GM18498 (cell line): ENCODE data around the gene EIF4E2.

Source experiments
- ATAC-seq: cut with Tn5 transposase; IDR thresholded peaks from one replicate; pipeline ENCODE4 v1.9.1; 2021; ENCODE audit warnings: mild to moderate bottlenecking, moderate library complexity; ENCODE audit not compliant: unreplicated experiment

Gene EIF4E2, protein sequence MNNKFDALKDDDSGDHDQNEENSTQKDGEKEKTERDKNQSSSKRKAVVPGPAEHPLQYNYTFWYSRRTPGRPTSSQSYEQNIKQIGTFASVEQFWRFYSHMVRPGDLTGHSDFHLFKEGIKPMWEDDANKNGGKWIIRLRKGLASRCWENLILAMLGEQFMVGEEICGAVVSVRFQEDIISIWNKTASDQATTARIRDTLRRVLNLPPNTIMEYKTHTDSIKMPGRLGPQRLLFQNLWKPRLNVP

DNA sequence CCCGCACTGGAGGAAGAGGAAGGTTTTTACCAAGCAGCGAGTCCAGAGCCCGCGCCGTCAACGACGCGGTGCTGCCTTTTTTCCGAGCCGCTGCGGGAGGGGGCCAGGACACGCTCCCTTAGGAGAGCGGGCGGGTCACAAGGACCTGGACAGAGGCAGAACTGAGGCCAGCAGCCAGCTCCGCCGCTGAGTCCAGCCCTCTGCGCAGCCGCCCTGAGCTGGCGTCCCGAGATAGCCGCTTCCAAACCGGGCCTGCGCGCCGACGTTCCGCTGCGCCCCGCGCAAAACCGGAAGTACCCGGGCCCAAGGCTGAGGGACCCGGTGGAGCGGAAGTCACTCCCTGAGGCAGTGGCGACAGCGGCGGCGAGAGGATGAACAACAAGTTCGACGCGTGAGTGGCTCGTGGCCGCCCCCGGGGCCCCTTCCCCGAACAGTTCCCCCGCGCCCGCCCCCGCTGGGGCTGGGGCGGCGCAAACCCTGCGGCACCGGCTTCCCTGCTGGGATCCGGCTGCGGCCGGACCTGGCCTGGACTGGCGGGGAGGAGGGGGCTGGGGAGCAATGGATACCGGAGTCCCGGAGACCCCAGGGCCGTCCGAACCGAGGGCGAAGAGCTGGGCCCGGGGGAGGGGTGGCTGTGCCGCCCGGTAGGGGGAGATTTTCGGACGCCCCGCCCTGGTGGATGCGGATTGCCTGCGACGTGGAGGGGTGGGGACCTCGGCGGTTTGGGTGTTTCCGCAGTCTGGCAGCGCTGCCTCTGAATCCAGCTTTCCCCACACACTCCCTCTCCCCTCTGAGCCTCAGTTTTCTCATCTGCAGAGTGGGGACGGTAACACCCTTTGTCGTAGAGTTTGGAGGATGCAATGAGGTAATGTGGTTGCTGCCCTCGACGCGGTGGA, at the start of gene EIF4E2, which contains the start of gene TIGD1:
TSS of gene EIF4E2 (plus strand) at position 336 of the 896 bp plus-strand sequence. CDS start at position 372, 36 bp downstream.
TSS of gene TIGD1 (minus strand) at position 204 of the 896 bp plus-strand sequence. CDS start 675 bp downstream, outside the sequence.
- peak; percentile 94 for ATAC-seq

DNA sequence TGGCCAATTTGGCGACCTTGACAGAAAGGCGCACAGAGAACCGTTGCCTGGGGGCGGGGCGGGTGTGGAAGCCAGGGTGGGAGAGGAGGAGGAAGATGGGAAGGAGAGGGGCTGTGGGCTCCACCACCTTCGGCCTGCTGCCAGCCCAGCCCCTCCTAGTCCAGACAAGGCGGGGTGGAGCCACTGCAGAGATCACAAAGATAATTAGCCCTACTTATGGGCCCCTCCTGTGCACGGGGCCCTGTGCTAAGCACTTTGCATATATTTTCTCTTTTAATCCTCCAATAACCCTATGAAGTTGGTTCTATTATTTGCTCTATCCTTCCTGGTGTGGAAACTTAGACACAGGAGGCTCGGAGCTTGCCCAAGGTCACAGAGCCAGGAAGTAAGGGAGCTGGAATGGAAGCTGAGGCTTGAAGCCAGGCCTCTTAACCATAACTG, 49.1 kb upstream of the EIF4E2 start:
- ATAC-seq, result no peak

DNA sequence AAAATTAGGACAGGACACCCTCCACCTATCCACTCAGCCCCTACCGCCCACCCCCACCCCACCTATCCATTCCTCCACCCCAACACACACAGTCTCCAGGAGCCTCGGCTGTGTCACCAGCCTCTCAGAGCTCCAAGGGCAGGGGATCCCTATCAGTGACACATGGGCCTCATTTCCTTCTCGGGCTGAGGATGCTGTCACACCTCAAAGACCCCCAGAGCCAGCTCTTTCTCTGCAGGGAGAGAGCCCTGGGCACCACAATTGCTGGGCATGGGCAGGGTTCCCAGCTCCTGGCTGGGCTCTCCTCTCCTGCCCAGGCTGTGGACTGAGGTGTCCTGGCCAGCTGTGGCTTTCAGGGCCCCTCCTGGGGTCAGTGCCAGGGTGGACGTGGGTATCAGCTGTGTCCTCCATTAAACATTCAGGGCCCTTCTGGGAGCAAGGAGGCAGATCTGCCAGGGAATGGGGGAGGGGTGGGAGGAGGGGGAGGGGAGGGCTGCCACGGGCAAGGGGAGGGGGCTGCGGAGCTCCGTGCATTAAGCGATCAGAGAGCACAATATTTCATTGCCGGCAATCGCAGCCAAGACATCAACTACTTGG, 48.6 kb upstream of the EIF4E2 start:
- no peak for ATAC-seq

DNA sequence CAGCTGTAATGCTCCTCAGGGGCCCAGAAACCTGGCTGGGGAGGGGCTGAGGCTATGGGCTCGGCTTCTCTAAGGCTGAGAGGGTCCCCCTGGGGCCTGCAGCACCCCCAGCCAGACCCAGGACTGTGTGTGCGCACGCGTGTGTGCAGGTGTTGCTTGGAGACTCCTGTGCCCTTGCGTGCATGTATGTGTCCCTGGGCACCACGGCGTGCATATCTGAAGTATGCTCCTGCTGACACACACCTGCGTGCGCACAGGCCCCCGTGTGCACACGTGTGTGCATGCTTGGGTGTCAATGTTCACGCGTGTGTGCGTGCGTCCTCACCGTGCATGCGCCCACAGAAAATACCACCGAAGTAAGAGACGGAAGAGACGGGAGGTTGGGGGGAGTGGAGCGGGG, 48.0 kb upstream of the EIF4E2 start:
- ATAC-seq, result no peak

DNA sequence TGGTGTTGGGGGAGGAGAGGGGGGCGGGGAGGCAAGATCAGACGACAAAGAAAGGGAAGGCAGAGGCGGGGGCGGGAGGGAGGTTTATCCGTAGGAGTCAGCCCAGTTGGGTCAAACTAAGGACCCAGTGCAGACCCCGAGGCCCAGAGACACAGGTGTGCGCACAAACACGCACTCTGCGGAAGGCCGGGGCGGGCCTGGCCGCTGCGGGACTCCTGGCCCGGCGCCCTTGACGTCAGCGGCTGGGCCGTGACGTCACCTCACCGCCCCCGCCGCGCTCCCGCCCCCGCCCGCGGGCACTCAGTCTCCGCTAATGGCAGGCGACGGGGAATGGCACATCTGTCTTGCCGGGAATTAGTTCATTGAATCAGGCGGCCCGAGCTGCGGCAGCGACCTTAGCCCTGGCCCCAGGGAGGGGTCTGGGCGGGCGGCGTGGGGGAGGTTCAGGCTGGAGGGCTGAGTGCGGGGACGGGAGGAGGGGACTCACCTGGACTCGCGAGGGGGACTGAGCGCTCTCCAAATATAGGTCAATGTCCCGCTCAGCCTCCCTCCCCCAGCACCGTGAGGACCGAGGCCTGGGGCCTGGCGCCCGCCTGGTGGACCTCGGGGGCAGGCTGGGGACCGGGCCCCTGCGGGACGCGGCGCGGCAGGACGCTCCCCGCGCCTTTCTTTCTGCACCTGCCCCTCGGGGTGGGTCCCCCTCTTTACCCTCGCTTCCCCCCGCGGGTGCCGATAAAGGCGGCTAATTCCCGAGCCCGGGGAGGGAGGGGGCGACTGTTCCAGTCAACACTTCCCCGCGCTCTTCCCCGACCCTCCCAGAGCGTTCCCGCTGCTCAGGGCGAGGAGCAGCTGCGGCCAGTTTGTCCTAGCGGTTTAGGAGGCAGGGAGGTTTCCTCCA, 47.3 kb upstream of the EIF4E2 start:
- ATAC-seq, result no peak

DNA sequence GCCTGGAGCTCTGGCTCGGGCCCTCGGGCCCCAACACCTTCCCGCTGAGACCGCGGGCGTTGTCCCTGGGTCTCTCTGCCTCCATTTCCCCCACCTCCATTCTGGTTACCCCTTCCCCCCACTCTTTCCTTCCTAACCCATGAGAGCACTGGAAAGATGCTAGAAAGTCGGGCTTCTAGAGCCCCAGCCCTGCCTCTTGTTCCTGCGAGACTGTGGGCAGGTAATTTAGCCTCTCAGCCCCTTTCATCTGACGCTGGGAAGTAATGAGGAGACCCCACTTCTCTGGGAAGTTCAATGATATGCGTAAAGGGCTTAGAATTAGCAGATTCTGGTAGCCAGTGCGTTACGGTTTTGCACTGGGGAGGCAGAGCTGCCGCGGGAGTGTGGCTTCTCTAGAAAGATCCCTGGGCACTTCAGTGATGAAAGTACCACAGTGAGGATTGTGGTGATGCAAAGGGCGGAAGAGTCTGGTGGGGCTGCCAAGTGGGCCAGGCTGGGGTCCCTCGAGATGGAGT, 46.6 kb upstream of the EIF4E2 start:
- ATAC-seq, result no peak

DNA sequence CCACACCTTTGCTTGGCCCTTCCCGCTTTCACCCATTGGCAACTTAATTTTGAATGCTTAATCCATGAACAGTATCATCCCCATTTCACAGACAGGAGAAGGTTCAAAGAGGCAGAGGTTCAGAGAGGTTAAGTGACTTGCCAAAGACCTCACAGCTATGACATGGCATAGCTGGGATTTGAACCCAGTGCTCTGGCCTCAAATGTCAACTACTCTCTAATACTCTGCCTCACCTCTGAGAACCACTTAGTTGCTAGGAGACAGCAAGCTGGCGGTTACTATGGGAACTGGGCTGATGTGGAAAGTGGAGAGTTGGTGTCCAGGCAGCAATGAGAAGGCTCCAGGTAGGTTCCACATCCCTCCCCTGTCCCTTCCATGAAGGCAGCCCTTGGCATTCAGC, 46.1 kb upstream of the EIF4E2 start:
- ATAC-seq, result no peak

DNA sequence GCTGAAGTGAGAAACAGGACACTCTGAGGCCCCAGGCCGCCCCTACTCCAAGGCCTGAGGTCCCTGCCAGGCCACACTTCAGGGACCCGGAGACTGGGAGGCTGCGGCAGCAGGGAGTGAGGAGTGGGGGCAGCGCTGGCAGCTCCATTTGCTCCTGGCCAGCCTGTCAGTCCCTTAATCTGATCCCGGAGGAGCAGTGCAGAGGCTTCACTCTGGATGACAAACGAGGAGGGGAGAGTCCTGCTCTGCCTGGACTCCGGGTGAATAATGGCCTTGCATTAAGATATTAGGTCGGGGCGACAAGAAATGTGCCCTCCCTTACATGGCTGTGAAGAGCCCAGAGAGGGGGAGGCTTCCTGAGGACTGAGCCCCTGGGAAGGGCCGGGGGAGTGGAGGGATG, 44.6 kb upstream of the EIF4E2 start:
- ATAC-seq, result no peak

DNA sequence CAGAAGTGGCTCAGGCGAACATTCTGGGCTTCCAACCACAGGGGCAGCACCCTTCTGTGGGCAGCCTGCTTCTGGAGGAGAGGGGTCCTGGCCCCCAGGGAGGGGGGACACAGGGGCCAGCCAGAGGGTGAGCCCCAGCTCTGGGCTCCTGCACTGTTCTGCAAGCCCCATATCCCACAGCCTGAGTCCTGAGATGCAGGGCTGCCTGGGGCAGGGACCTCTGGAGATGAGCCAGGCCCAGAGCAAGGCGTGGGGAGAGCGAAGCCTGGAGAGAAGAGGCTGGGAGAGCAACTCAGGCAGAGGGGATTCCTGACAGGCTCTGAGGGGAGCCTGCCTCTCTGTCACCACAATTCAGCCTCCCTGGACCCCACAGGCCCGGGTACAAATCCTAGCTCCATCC, 43.8 kb upstream of the EIF4E2 start:
- no peak for ATAC-seq

DNA sequence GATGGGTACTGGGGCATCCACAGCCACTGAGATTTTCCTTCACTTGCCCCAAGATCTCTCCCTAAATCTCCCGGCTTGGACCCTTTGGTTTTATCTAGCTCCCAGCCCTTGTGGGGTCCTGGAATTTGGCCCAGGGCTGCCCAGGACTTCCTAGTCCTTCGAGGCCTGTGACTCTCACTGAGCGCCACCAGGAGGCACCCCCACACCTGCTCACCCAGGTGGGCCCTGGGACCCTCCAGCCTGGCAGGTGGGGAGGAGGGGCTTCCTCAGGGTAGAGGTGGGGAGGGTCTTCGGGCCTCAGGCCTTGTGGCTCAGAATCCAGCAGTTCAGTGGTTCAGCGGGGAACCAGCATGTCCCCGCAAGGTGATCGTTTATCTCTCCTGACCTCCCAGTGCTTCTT, 42.2 kb upstream of the EIF4E2 start:
- ATAC-seq, result no peak

DNA sequence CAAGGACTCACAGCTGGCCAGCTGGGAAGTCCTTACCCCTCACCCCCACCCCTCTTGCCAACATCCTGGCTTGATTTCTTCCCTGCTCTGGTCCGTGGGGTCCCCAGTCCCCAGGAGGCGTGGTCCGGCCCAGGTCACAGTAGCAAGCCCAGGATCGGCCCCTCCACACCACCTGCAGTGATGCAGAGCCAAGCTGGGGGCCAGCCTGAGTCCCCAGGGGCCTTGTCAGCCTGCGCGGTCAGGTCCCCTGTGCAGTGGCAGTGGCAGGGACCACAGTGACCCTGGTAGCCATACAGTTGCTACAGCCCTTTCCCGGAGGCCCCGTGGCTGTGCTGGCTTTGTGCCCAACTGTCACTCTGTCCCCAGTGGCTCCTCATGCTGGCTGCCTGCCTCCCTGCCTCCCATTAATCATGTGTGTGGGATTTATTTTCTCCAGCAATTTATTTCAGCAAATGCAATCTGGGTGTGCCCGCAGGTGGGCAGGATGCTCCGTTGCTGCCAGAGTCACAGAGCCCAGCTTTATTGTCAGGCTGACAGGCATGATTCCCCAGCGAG, 39.1 kb upstream of the EIF4E2 start:
- no peak for ATAC-seq

DNA sequence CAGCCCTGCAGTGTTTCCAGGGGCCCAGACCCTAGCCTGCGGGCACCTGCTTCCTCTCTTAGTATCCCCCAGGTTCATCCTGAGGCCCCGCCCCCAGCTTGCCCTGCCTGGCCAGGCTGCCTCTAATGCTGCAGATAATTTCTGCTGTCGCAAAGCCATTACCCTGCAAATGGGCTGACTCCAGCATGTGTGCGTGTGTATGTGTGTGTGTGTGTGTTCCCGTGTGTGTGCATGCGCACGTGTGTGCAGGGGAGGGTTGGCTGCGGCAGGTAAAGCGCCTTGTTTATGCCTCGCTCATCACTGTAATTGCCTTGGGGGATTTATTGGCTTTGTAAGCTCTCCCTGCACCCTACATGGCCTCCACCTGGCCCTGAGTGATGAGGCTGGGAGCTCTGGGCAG, 37.9 kb upstream of the EIF4E2 start:
- no peak for ATAC-seq

DNA sequence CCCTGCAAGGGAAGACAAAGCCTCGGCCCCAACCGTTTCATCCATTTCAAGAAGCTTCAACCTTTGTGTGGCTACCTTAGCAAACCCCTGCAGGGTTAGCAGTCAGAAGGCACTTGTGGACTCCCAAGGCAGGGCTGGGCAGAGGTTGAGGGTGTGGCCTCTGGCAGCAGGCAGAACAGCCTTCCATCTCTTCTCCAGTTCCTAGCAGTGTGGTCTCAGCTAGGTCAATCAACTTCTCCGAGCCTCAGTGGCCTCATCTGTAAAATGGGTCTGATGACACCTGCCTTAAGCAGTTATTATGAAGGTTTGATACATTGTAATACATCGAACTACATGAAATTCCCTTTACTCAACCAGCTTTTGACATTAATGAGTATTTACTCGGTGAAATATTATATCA, 37.1 kb upstream of the EIF4E2 start:
- no peak for ATAC-seq

DNA sequence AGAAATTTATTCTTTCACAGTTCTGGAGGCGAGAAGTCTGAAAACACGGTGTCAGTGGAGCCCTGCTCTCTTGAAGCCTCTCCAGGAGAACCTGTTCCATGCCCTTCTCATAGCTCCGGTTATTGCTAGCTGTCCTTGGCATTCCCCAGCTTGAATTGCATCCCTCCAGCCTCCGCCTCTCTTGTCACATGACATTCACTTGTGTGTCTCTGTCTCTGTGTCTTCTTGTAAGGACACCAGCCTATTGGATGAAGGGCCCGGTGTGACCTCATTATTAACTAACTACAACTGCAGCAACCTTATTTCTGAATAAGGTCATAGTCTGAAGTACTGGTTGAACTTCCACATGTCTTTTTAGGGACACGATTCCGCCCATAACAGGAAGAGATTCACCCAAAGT, 34.9 kb upstream of the EIF4E2 start:
- no peak for ATAC-seq

DNA sequence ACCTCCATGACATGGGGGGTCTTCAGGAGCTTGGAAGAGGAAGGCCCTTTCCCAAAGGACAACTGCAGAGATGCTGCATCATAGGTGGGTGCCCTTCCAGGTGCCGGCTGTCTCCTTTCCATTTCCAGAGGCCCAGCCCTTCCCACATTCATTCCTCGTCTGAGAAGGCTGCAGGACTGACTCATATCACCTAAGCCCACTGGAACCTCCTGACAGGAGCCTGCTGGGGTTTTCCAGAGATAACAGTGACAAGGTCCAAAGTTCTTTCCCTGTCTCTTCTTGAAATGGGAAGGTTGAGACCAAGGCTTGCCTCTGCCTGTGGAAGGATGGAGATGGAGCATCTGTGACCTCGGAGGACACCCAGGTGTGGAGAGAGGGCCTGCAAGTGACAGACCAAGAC, 33.9 kb upstream of the EIF4E2 start:
- no peak for ATAC-seq

DNA sequence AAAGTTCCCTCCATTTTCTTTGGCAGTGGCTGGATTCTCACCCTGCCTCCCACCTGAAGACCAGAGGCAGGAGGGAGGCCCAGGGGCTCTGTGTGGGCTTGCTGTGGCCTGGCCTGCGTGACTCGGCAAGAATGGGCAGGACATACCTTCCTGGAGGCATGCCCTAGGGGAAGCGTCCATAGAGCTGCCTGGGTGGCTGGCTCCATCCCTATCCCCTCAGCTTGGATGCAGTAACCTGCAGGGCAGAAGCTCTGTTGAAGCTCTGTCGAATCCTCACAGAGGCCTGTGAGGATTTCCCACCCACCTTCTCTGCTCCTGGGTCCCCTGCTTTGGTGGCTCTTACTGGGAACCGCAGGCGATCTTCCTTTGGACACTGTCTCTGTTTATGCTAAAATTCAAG, 31.6 kb upstream of the EIF4E2 start:
- ATAC-seq, result no peak

DNA sequence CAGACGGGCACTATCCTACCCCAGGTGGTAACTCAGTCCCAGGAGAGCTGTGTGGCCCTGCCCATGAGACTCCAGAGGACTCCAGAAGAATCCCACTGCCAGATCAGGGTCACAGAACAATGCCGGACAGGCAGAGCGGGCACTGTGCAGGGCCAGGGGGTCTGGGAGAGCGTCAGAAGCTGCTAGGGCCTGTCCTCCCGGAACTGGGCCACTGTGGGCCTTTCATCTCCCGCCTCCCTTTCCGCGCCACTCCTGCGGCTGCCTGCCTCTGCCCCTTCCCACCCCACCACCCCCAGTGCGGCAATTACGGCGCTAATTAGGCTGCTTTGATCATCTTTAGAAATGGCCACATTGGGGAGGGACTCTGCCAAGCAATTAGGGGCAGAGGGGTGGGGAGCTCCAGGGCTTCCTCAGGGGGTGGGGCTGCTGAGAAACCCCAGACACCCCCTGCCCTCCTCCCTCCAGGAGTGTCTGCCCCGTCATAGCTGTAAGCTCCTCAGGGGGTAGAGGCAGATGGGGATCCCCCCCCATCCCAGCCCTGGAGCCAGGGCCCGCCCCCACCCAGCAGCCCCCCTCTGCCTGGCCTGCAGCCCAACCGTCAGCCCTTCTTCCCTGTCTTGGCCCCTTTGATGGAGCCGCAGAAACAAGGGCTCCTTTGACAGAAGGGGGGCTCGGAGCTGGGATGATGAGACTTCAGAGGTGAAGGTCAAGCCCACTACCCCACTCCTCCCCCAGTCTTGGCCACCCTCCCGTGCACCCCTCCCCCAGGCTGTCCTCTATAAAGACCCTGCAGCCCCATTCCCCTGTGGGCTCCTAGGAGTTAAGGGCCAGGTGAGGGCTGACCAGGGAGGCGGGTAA, 30.7 kb upstream of the EIF4E2 start, which contains the start of gene PRSS56:
TSS of gene PRSS56 (plus strand) at position 808 of the 858 bp plus-strand sequence. CDS start 211 bp downstream, outside the sequence.
- ATAC-seq, result no peak

DNA sequence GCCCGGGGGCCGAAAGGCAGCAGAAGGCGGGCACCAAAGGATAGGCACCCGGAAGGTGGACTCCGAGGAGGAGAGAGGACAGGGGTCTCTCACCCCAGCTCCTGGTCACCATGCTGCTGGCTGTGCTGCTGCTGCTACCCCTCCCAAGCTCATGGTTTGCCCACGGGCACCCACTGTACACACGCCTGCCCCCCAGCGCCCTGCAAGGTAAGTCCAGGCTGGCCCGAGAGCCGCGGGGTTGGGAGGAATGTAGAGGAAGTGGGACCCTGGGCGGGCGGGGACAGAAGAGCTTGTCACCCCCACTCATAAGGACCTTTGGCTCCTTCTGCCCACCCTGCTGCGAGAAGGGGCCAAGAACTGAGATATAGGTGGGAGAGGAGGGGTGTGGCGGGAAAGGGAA, 30.0 kb upstream of the EIF4E2 start:
- ATAC-seq, result no peak

DNA sequence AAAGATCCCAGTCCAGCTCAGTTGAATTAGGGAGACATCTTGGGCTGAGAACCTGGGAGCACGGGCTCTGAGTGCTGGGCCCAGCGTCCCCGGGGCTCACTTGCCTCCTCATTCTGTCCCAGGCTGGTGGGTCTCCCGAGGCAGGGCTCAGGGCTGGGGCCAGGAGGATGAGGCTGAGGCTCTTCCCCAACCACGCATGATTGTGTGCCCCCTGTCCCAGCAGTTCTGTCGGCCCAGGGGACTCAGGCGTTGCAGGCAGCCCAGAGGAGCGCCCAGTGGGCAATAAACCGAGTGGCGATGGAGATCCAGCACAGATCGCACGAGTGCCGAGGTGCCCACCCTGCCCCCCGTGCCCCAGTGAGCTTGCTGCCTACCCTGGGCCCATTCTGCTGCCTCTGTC, 29.4 kb upstream of the EIF4E2 start:
- ATAC-seq, result no peak
